Stomach (tissue), 4 donors: ENCODE results near the gene HNRNPH1.

ENCODE experiments used
- EP300 ChIP-seq: sonication (generic); formaldehyde crosslinking; IDR thresholded peaks from one replicate; pipeline ENCODE4 v1.6.1; 2017; ENCODE audit warnings: antibody characterized with exemption
- POLR2A ChIP-seq, 4 donors: fragments of 450-650 bp; IDR thresholded peaks; one replicate each; pipeline ENCODE4 v1.6.1; 2016; ENCODE audit warnings: antibody characterized with exemption in 4 of 4, control low read depth in 2 of 4, mild to moderate bottlenecking in 1 of 4, moderate library complexity in 1 of 4
- POLR2AphosphoS5 ChIP-seq, 3 donors: sonication (generic); formaldehyde crosslinking; IDR thresholded peaks; one replicate each; pipeline ENCODE4 v1.6.1; 2016; ENCODE audit warnings: antibody characterized with exemption in 3 of 3
- TF ChIP-seq, protein P1 (sequence below), 7 experiments: fragments of 450-650 bp in 4 of 7; fragments of 200-600 bp in 3 of 7; sonication (generic) in 3 of 7; IDR thresholded peaks; one replicate each; pipeline ENCODE4 v1.5.1; 2016 to 2019; ENCODE audit warnings: antibody characterized with exemption in 7 of 7, control low read depth in 2 of 7, mild to moderate bottlenecking in 1 of 7

DNA sequence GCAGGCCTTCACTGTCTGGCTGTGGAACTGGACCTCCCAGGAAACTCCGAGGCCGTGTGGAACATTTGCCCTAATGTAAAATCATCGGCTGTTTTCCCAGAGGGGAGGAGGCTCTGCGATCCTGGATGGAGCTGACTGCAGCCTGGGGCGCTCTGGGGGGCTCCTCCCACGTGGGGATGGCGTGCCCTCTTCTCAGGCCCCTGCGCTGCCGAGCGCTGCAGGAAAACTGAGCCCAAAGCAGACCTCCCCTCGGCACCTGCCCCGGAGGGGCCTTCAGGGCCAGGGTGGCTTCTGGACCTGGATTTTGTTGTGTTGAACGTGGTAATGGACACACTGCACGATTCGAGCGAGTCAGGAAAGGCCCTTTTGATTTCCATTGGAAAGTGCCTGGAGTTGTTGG lies 23.9 kb downstream of the HNRNPH1 start:
- TF ChIP-seq, protein P1, sequence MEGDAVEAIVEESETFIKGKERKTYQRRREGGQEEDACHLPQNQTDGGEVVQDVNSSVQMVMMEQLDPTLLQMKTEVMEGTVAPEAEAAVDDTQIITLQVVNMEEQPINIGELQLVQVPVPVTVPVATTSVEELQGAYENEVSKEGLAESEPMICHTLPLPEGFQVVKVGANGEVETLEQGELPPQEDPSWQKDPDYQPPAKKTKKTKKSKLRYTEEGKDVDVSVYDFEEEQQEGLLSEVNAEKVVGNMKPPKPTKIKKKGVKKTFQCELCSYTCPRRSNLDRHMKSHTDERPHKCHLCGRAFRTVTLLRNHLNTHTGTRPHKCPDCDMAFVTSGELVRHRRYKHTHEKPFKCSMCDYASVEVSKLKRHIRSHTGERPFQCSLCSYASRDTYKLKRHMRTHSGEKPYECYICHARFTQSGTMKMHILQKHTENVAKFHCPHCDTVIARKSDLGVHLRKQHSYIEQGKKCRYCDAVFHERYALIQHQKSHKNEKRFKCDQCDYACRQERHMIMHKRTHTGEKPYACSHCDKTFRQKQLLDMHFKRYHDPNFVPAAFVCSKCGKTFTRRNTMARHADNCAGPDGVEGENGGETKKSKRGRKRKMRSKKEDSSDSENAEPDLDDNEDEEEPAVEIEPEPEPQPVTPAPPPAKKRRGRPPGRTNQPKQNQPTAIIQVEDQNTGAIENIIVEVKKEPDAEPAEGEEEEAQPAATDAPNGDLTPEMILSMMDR (IDR thresholded peaks at IDR 0.05), result no peak
- no peak for TF ChIP-seq POLR2A (IDR thresholded peaks at IDR 0.05)
- no peak for TF ChIP-seq EP300
- TF ChIP-seq POLR2AphosphoS5 (IDR thresholded peaks at IDR 0.05), result no peak
